HG03108 (cell line): Measurements from ENCODE around the gene KCNQ2.

Source experiments
- ATAC-seq: cut with Tn5 transposase; IDR thresholded peaks from one replicate; pipeline ENCODE4 v1.9.1; 2021; ENCODE audit warnings: moderate library complexity; ENCODE audit not compliant: unreplicated experiment

The KCNQ2 gene

DNA sequence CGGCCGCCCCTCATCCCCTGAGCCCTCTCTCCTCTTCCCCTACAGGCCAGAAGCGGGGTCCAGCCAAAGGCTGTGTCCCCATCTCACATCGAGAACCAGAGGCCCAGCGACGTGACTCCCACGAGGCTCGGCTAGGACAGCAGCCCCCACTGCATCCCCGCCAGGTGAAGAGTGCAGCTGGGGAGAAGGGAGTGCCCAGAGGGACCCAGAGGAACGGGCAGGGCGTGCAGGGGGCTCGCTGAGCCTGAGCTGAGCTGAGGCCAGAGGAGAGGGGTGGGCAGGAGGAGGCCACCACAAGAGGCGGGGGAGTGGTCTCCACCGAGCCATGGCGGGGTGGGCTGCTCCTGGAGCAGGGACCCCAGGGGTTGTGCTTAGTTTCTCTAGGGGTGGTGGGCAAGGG lies 32.6 kb downstream of the KCNQ2 start:
- ATAC-seq = no peak

- ATAC-seq = no peak
These were observed 34.3 kb downstream of the KCNQ2 start for GRCh38 chr20:63438121-63438520.

GRCh38 chr20:63435552-63435951 lies 36.9 kb downstream of the KCNQ2 start:
- ATAC-seq = no peak

DNA sequence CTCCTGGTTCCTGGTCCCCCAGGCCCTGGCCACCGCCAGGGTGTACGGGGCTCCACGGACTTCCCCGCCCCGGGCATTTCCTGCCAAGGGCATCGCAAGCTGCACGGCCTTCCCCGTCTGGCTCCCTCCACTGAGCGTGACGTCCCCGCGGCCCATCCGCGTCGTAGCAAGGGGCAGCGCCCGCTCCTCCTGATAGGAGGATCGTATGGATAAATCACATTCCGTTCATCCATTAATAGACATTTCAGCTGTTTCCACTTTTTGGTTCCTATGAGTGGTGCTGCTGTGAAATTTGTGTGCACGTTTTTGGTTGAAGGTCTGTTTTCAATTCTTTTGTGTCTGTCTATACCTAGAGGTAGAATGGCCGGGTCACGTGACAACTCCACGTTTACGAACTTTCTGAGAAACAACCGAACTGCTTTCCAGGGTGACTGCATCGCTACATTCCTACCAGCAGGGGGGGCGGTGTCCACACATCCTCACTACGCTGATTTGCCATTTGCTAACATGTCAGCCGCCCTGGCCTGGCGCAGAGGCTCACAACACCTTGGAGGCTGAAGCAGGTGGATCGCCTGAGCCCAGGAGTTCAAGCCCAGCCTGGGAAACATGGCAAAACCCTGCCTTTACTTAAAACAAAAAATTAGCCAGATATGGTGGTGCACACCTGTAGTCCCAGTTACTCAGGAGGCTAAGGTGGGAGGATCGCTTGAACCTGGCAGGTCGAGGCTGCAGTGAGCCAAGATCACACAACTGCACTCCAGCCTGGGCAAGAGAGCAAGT lies 37.7 kb downstream of the KCNQ2 start:
- no peak for ATAC-seq

- no peak for ATAC-seq
These were observed 38.5 kb downstream of the KCNQ2 start for GRCh38 chr20:63433756-63434531.

GRCh38 chr20:63433351-63433750 lies 39.1 kb downstream of the KCNQ2 start:
- ATAC-seq = no peak

DNA sequence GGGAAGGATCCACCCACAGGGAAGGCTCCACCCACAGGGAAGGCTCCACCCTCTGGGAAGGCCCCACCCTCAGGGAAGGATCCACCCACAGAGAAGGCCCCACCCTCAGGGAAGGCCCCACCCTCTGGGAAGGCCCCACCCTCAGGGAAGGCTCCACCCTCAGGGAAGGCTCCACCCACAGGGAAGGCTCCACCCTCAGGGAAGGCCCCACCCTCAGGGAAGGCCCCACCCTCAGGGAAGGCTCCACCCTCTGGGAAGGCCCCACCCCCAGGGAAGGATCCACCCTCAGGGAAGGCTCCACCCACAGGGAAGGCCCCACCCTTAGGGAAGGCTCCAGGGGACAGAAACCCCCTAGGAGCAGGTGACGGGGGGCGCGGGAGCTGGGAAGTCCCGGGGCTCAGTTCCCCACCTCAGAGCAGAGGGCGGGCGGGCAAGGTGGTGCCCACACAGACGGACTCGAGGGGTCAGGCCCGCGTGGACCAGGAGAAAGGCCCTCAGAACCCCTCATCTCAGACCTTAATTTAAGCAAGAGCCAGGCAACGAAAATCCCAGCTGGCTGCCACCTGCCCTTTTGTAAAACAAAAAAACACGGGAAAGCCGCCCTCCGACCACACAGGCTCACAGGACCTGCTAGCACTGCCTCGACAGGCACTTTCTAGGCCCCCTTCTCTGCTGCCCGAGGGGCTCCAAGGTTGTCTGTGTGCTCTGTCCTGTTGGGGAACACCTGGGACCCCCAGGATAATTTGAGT lies 39.7 kb downstream of the KCNQ2 start:
- no peak for ATAC-seq

DNA sequence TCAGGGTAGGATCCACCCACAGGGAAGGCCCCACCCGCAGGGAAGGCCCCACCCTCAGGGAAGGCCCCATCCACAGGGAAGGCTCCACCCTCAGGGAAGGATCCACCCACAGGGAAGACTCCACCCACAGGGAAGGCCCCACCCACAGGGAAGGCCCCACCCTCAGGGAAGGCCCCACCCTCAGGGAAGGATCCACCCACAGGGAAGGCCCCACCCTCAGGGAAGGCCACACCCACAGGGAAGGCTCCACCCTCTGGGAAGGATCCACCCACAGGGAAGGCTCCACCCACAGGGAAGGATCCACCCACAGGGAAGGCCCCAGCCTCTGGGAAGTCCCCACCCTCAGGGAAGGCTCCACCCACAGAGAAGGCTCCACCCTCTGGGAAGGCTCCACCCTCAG lies 40.5 kb downstream of the KCNQ2 start:
- no peak for ATAC-seq

DNA sequence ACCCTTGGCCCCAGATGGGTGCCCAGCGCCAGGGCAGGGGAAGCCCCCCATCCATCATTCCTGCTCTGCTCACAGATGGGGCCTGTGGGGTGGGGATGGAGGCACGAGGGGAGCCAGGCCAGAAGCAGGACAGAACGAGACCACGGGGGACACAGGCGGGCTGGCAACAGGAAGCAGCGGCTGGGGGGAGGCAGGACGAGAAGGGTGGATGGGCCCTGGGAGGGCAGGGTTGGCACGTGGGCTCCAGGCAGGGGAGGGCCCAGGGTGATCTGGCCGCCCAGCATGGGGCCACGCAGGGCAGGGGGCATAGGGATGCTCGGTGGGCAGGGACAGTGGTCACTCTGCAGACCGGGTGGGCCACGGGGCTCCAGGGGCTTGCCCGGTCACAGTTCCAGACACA lies 41.6 kb downstream of the KCNQ2 start:
- no peak for ATAC-seq

DNA sequence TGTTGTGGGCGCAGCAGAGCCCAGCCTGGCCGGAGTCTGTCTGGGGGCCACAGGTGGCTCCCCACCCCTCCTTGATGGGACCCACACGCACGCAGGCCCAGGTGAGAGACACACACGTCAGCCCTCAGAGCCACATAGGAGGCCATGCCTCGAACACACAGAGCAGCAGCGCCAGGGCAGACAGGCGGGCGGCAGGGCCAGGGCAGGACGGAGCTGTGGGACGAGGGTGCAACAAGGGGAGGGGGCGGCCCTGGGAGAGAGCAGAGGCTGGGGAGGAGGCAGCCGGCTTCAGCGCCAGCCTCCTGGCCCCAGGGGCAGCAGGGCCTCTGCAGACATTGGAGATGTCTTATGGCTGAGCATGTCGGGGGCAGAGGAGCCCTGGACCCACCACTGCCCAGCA lies 42.5 kb downstream of the KCNQ2 start:
- no peak for ATAC-seq

- no peak for ATAC-seq
These were observed 43.4 kb downstream of the KCNQ2 start for GRCh38 chr20:63428906-63429575.

DNA sequence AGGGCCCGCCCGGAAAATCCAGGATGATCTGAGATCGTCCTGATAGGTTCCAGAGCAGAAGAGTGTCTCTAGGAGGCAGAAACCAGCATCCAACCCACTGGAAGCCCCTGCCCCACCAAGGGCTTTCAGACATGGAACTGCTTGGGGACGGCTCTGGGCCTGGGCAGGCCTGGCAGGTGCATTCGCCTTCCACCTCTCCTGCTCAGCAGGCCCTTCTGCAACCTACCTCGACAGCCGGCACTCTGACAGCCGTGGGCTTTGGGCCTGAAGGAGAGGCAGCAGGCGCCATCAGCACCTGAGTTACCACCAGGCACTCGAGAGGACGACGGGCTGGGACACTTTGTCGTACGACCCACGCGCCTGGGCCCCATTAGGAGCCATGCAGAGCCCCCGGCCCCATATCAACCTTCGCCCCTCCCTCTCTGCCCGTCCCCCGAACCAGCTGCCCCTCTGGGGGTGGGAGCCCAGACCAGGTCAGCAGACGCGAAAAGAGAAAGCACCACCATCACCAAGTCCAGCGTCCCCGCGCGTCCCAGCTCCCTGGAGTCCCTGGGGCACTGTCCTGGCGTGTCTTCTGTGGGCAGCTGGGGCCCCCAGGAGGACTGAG lies 44.6 kb downstream of the KCNQ2 start:
- no peak for ATAC-seq

DNA sequence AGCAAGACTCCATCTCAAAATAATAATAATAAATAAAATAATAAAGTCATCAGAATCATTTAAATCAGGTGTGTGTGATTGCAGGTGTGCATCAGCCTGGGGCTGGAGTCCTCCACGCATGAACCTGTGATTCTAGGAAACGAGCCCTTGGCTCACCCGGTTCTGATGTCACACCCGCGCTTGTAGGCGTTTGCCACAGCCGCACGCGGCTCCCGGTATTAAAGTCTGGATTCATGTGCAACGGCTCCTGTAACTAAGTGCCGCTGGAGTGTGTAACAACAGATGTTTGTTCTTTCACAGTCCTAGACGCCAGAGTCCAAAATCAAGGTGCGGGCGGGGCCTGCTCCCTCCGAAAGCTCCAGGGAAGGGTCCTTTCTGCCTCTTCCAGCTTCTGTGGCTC lies 45.2 kb downstream of the KCNQ2 start:
- ATAC-seq = no peak

- ATAC-seq = no peak
These were observed 46.5 kb downstream of the KCNQ2 start for GRCh38 chr20:63425846-63426485.

GRCh38 chr20:63424613-63425012 lies 47.8 kb downstream of the KCNQ2 start:
- ATAC-seq = no peak

GRCh38 chr20:63423751-63424150 lies 48.7 kb downstream of the KCNQ2 start:
- ATAC-seq = no peak

DNA sequence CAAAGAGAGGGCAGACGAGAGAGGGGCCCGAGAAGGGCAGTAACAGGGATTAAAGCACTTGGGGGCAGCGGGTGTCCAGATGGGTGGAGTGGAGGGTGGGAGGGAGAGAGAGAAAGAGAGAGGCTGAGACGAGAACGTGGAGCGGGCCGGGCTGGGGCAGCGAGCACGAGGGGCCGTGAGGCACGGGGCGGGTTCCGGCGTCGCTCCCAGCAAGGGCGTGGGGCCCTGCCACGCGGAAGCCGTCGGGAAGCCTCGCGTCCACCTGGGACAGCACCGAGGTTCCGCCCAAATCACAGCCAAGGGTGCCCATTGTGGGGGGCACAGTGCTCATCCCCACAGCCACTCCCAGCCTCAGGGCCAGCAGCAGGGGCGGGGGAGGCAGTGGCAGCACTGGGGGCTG lies 49.8 kb downstream of the KCNQ2 start:
- ATAC-seq = no peak

- ATAC-seq = no peak
These were observed 50.5 kb downstream of the KCNQ2 start for GRCh38 chr20:63421913-63422312.

- no peak for ATAC-seq
These were observed 51.3 kb downstream of the KCNQ2 start for GRCh38 chr20:63421094-63421692.
